Activated CD8-positive, alpha-beta memory T cell treated with anti-CD3 and anti-CD28 coated beads, Interleukin-2, amount 50 U/mL, for 24 hours (primary cell): ENCODE results near the gene IKBKE.
"Not testable (repeated sequence)": the region's sequence is repeated elsewhere in the genome, so short reads cannot be mapped to it uniquely, and the experiment has no call there.

Source experiments
- DNase-seq: peaks from one replicate; pipeline ENCODE4 v3.0.0-alpha.2; 2020; ENCODE audit errors: extremely low read depth

Gene IKBKE

GRCh38 chr1:206476058-206476457 is 5.8 kb downstream of the IKBKE start:
- no peak for DNase-seq

GRCh38 chr1:206476591-206476990 is 6.3 kb downstream of the IKBKE start:
- no peak for DNase-seq

GRCh38 chr1:206477110-206477509 is 6.8 kb downstream of the IKBKE start:
- no peak for DNase-seq

- DNase-seq = no peak
Measured at GRCh38 chr1:206477581-206478380, 7.5 kb downstream of the IKBKE start.

- no peak for DNase-seq
Measured at GRCh38 chr1:206478746-206479145, 8.5 kb downstream of the IKBKE start.

- DNase-seq = peak; percentile 38
Measured at GRCh38 chr1:206479183-206480125, 9.2 kb downstream of the IKBKE start.

GRCh38 chr1:206480211-206480610 is 9.9 kb downstream of the IKBKE start:
- DNase-seq = no peak

- no peak for DNase-seq
Measured at GRCh38 chr1:206482611-206483010, 12.3 kb downstream of the IKBKE start.

- not testable (repeated sequence) for DNase-seq
Measured at GRCh38 chr1:206483864-206484263, 13.6 kb downstream of the IKBKE start.

- no peak for DNase-seq
Measured at GRCh38 chr1:206484901-206485300, 14.6 kb downstream of the IKBKE start.

GRCh38 chr1:206486995-206487788 is 16.9 kb downstream of the IKBKE start:
- no peak for DNase-seq

GRCh38 chr1:206487970-206488369 is 17.7 kb downstream of the IKBKE start:
- no peak for DNase-seq

GRCh38 chr1:206488466-206488865 is 18.2 kb downstream of the IKBKE start:
- no peak for DNase-seq

- peak; percentile 44 for DNase-seq
Measured at GRCh38 chr1:206489980-206490770, 19.9 kb downstream of the IKBKE start.

GRCh38 chr1:206490771-206491405 is 20.6 kb downstream of the IKBKE start:
- no peak for DNase-seq

- no peak for DNase-seq
Measured at GRCh38 chr1:206491616-206492015, 21.3 kb downstream of the IKBKE start.

GRCh38 chr1:206492589-206492988 is 22.3 kb downstream of the IKBKE start:
- no peak for DNase-seq

GRCh38 chr1:206493279-206493678 is 23.0 kb downstream of the IKBKE start:
- no peak for DNase-seq

- no peak for DNase-seq
Measured at GRCh38 chr1:206495011-206495461, 24.8 kb downstream of the IKBKE start.

GRCh38 chr1:206495493-206496046 is 25.3 kb downstream of the IKBKE start:
- no peak for DNase-seq
